Measurements from ENCODE around the gene TARS1. TPM values are rescaled to one million over a fixed set of nuclear protein-coding genes. Genes with fewer than 3 reads are reported as not detected.
"Not testable (repeated sequence)": the region's sequence is repeated elsewhere in the genome, so short reads cannot be mapped to it uniquely, and the experiment has no call there.

Gene TARS1
- total RNA-seq, 1 donor from 2014 or later, result 166 TPM

- ATAC-seq, result no peak
Measured at GRCh38 chr5:33488558-33489355, 48.0 kb downstream of the TARS1 start.

GRCh38 chr5:33489481-33490067 lies 48.8 kb downstream of the TARS1 start:
- ATAC-seq, result no peak

- ATAC-seq, result no peak
Measured at GRCh38 chr5:33490071-33490665, 49.4 kb downstream of the TARS1 start.

- ATAC-seq, result no peak
Measured at GRCh38 chr5:33491941-33492340, 51.2 kb downstream of the TARS1 start.

- no peak for ATAC-seq
Measured at GRCh38 chr5:33494466-33494865, 53.7 kb downstream of the TARS1 start.

GRCh38 chr5:33501260-33501659 lies 60.5 kb downstream of the TARS1 start:
- no peak for ATAC-seq

- ATAC-seq, result no peak
Measured at GRCh38 chr5:33501899-33502298, 61.1 kb downstream of the TARS1 start.

GRCh38 chr5:33504570-33504969 lies 63.8 kb downstream of the TARS1 start:
- no peak for ATAC-seq

GRCh38 chr5:33507426-33507825 lies 66.7 kb downstream of the TARS1 start:
- no peak for ATAC-seq

GRCh38 chr5:33509036-33509435 lies 68.3 kb downstream of the TARS1 start:
- no peak for ATAC-seq

- ATAC-seq, result no peak
Measured at GRCh38 chr5:33513462-33514185, 72.9 kb downstream of the TARS1 start.

GRCh38 chr5:33515366-33515765 lies 74.6 kb downstream of the TARS1 start:
- ATAC-seq, result not testable (repeated sequence)

- no peak for ATAC-seq
Measured at GRCh38 chr5:33516421-33516820, 75.7 kb downstream of the TARS1 start.
